PFSK-1 (cell line): ENCODE measurements around the gene RYR1.

ENCODE experiments used
- FOXP2 ChIP-seq: optimal IDR thresholded peaks from 2 replicates; pipeline ENCODE3; 2011; ENCODE audit warnings: borderline replicate concordance, control low read depth, inconsistent platforms; ENCODE audit not compliant: insufficient read depth; ENCODE audit errors: extremely low read length, extremely low read depth
- POLR2AphosphoS5 ChIP-seq: IDR thresholded peaks from 2 replicates; pipeline ENCODE4 v1.6.1; 2012; ENCODE audit warnings: low read depth, mild to moderate bottlenecking, control low read depth, low read length, moderate library complexity
- REST ChIP-seq, 2 experiments: IDR thresholded peaks; 2 replicates each; pipeline versions ENCODE4 v1.6.1 to v1.8.0; 2011 to 2012; ENCODE audit warnings: low read depth in 2 of 2, low read length in 2 of 2, control low read depth in 1 of 2, inconsistent platforms in 1 of 2, mild to moderate bottlenecking in 1 of 2, moderate library complexity in 1 of 2; ENCODE audit not compliant: insufficient read depth in 1 of 2
- SIN3A ChIP-seq: IDR thresholded peaks from 2 replicates; pipeline ENCODE4 v1.6.1; 2012; ENCODE audit warnings: mild to moderate bottlenecking, low read length, moderate library complexity, borderline replicate concordance; ENCODE audit not compliant: insufficient read depth
- TAF1 ChIP-seq: IDR thresholded peaks from 2 replicates; pipeline ENCODE4 v1.6.1; 2012; ENCODE audit warnings: low read length, control low read depth, borderline replicate concordance; ENCODE audit not compliant: insufficient read depth

Gene RYR1

GRCh38 chr19:38449518-38449917 lies 16.0 kb downstream of the RYR1 start:
- no peak for TF ChIP-seq FOXP2
- no peak for TF ChIP-seq POLR2AphosphoS5
- no peak for TF ChIP-seq SIN3A
- TF ChIP-seq TAF1 = no peak
- no peak for TF ChIP-seq REST (IDR thresholded peaks at IDR 0.05; ENCODE audit: insufficient read depth in 1 of 2, low read depth in 2 of 2, low read length in 2 of 2)

GRCh38 chr19:38451036-38451435 lies 17.5 kb downstream of the RYR1 start:
- no peak for TF ChIP-seq TAF1
- no peak for TF ChIP-seq REST (IDR thresholded peaks at IDR 0.05; ENCODE audit: insufficient read depth in 1 of 2, low read depth in 2 of 2, low read length in 2 of 2)
- TF ChIP-seq POLR2AphosphoS5 = no peak
- no peak for TF ChIP-seq FOXP2
- TF ChIP-seq SIN3A = no peak

- TF ChIP-seq POLR2AphosphoS5 (no peak), REST (IDR thresholded peaks at IDR 0.05; ENCODE audit: insufficient read depth in 1 of 2, low read depth in 2 of 2, low read length in 2 of 2) (no peak), SIN3A (no peak), TAF1 (no peak), FOXP2 (no peak)
These were observed 18.1 kb downstream of the RYR1 start for GRCh38 chr19:38451629-38452028.

GRCh38 chr19:38452430-38453366 lies 19.2 kb downstream of the RYR1 start:
- TF ChIP-seq TAF1 (no peak), POLR2AphosphoS5 (no peak), FOXP2 (no peak), REST (IDR thresholded peaks at IDR 0.05; ENCODE audit: insufficient read depth in 1 of 2, low read depth in 2 of 2, low read length in 2 of 2) (no peak), SIN3A (no peak)
